Stimulated activated CD4-positive, alpha-beta T cell treated with anti-CD3 and anti-CD28 coated beads, Interleukin-1b, Interleukin-23, amount 100 ng/mL, for 4 hours (primary cell): ENCODE measurements around the gene NXPH4.
A peak's percentile ranks its signal among the peaks of the same experiment; 100 is the strongest.

Source experiments
- DNase-seq, 2 donors: peaks; one replicate each; pipeline ENCODE4 v3.0.0-alpha.2; 2020; ENCODE audit warnings: low read depth in 2 of 2

NXPH4 gene

DNA sequence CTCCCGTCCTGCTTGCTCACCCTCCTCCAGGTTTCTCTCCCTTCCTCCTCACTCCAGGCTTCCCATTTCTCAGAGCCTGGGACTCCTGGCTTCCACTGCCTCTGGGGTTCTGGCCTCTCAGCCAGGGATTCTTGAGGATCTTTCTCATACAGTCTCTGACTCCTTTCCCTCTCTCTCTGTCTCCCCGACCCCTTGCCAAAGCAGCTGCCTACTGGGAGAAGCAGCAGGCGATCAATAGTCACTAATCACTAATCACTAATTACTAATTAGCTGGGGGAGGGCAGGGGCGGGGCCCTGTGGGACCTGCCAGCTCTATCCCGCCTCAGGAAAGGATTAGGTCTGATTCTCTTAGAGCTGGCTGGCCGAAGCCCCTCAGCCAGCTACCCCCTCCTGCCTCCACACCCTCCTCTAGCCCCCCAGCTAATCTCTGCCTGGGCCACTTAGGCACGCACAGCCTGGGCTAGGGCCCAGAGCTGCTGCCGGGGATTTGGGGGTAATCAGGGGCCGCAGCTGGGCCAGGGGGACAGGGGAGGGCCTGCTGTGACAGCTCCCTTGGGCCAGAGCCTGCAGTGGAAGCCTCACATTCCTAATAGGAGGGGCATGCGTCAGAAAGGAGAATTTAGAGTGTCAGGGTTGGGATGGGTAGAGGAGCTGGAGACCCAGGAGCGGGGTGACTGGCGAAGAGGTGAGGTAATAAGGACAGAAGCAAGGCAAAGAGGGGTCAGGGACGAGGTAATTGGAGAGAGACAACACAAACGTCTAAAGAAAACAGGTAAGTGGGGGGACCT, 2.8 kb downstream of the NXPH4 start:
- DNase-seq, result no peak

DNA sequence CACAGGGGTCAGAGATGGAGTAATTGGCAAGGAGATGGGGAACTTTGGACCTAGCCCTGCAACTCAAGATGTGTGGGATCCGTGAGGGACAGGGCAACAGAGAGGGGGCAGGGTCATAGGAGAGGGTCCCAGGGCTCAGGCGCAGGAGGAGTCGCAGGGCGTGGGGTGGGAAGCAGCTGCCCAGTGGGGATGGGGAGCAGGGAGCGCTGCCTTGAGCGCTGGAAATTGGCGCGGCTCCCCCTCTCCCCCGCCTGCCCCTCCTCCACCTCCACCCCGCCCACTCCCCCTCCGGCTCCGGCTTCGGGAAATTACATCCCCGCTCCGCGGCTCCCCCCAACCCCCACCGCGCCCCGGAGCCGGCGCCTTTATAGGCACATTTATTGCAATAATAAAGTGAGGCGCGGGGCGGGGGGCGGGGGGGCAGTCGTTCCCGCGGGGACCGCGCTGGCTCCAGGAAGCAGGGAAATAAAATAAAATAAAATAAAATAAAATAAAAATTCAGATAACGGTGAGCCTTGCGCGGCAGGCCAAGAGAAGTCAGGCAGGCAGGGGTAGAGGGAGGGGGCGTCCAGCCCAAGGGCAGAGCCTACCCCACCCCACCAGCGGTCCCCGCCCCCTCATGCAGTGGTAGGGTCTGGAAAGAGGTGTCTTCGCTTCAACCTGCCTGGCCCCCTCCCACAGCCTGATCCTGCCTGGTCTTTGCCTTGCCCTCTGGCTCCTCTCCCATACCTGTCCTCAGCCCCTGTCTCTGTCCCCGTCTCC, 3.6 kb downstream of the NXPH4 start:
- no peak for DNase-seq

DNA sequence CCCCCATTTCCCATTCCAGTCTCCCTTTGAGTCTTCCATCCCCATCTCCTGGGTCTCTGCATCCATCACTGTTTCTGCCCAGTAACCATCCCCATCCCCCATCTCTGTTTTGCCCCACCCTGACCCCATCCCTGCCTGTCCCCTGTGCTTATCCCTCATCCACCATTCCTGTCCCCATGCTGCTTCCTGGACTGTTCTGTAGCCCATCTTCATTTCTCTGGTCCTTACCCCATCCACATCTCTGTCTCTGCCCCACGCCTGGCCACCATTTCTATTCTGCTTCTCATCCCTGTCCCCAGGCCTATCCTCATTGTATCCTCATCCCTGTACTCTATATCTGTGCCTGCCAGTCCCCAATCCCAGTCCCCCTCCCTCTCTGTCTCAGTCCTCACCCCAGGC, 4.2 kb downstream of the NXPH4 start:
- DNase-seq, result no peak

DNA sequence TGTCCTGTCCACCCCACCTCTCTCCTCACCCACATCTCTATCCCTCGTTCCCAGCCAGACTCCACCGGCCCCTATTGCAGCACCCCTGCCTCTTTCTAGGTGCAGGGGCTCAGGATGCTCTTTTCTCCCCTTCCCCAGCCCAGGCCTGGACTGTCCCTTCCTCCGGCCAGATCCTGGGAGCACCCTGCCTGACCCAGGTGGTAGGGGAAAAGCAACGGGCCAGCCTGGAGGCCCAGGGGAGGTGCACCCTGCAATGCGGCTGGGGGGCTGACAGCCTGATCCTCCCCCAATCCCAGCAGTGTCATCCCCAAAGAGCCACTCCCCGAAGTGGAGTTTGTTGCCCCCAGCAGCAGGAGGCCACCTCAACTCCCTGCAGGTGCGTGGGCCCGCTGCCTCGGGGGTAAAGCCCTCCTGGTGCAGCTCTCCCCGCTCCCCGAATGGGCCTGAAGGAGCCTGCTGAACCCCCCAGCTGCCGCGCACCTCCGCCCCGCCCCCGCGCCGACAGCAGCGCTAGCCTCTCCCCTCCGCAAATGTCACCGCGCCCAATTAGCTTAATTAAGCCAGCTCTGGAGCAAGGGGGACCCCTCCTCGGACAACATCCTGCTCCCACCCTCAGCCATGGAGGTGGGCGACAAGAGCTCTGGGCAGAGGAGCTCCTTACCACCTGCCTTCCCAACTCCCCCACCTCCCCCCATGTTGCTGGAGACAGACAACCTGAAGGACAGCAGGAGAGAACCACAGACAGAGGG, 4.7 kb downstream of the NXPH4 start:
- no peak for DNase-seq

DNA sequence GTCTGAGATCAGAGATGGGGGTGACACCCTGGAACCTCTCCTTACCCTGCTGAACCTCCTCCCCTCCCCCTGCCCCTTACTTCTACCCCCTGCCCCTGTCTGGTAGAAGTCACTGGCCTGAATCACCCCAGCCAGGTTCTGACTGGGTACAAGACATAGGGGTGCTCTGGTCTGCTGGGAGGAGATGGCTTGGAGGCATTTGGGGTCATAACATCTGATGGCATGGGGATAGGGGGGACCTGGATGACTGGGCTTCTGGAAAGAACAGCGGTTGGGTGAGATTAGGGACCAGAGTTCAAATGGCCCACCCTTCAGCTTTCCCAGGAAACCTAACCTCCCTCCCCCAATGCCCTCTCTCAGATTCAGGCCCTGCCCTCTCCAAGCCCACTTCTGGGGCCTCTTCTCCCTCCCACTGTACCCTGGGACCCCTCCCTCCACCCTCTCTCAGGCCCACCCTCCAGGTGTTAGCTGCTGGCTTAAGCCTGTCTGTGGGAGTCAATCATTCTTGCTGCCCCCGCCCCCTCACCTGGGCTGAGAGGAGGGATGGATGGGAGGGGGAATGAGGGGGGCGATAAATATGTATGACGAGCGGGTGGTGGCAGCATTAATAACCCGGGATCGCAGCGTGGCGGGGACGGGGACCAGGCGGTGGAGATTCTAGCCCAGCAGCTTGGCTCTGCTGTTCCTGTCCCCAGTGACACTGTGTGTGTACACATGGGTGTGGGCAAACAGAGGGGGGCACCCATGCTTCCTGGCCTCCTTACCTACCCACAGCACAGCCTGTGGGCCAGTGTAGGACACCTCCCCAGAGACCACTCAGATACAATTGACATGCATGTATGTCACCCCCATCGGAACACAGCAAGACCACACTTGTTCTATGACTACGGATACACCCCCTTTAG, 5.9 kb downstream of the NXPH4 start:
- no peak for DNase-seq

DNA sequence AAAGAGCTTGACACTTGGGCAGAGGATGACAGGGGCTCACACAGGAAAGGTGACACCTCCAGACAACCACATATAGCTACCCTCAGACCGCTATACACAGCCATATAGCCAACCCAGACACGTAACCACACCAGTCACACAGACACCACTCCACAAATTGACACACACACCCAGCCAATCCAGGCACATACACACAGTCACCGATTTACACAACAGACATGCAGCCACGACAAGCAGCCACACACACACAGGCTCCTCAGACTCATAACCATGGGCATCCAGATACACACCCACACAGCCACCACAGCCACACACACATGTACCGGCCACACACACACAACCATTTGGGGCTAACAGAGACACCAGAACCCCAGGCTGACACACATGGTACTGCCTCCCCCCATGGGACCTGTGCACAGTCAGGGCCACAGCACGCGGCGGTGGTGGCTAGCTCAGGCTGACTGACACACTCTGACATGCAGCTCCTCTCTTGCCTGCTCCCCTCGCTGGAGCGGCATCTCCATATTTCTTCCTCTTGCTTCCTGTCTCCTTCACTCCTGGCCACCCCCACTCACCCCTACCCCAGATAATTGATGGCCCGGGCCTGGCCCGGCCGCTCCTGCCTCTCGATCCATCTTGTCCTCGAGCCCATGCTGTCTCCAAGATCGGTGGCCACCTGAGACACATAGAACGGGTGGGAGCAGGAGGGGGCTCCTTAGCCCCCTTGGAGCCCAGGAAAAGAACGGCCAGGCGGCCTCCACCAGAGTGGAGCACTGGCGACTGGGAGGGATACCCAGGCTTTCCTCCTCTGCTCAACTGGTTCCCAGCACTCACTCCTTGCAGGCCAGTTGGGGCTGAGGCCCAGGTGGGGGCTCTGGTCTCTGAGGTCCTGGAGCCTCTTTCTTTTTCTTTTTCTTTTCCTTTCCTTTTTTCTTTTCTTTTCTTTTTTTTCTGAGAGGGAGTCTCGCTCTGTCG, 6.9 kb downstream of the NXPH4 start:
- DNase-seq, result no peak

DNA sequence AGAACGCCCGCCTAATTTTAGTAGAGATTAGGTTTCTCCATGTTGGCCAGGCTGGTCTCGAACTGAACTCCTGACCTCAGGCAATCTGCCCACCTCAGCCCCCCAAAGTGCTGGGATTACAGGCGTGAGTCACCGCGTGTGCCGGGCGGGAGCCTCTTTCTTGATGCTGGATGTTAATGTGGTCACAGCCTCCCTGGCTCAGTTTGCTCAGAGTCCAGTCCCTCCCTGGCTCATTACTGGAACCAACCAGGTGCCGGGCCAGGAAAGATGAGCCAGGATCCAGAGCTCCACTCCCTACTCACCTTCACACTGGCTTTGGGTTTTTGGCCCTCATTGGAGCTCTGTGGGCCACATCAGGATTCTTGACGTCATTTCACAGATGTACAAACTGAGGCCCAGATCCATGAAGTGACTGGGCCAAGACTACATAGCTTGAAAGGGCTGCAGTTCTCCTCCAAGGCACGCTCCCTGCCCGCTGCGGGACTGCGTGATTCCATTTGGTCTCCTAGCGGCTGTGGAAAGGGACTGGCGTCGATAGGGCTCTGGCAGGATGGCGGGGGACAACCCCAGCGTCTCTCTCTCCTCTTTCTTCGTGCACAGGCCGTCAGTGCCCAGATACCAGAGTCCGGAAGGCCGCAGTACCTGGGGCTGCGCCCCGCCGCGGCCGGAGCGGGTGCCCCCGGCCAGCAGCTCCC, 7.8 kb downstream of the NXPH4 start:
- no peak for DNase-seq

DNA sequence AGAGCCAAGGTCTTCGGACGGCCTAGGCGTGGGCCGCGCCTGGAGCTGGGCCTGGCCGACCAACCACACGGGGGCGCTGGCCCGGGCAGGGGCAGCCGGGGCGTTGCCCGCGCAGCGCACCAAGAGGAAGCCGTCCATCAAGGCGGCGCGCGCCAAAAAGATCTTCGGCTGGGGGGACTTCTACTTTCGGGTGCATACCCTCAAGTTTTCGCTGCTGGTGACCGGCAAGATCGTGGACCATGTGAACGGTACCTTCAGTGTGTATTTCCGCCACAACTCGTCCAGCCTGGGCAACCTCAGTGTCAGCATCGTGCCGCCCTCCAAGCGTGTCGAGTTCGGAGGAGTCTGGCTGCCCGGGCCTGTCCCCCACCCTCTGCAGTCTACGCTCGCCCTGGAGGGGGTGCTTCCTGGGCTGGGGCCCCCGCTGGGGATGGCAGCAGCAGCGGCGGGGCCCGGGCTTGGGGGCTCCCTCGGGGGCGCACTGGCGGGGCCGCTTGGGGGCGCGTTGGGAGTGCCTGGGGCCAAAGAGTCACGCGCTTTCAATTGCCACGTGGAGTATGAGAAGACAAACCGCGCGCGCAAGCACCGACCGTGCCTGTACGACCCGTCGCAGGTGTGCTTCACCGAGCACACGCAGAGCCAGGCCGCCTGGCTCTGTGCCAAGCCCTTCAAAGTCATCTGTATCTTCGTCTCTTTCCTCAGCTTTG, 8.5 kb downstream of the NXPH4 start:
- DNase-seq, result peak in 1 of 2 donors; percentile 51

DNA sequence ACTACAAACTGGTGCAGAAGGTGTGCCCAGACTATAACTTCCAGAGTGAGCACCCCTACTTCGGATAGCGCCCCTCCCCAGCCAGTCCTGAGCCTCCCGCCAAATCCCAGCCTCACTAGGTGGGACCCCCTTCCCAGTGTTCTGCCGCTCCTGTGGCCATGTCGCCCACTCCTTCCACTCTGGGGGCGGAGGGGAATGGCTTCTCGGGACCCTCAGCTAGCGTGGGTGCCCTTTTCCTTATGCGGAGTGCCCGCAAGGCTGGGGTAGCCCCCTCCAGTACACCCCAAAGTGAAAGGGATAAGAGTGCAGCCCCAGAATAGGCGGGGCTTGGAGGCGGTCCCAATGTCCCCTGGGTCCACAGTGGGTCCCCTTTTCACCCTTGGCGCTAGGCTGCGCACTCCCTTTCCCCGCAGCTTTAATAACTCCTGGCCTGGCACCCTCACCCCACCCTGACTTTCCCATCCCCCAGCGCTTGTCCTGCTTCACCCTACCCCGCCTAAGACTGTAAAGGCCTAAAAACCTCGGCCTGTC, 9.2 kb downstream of the NXPH4 start:
- DNase-seq, result no peak

DNA sequence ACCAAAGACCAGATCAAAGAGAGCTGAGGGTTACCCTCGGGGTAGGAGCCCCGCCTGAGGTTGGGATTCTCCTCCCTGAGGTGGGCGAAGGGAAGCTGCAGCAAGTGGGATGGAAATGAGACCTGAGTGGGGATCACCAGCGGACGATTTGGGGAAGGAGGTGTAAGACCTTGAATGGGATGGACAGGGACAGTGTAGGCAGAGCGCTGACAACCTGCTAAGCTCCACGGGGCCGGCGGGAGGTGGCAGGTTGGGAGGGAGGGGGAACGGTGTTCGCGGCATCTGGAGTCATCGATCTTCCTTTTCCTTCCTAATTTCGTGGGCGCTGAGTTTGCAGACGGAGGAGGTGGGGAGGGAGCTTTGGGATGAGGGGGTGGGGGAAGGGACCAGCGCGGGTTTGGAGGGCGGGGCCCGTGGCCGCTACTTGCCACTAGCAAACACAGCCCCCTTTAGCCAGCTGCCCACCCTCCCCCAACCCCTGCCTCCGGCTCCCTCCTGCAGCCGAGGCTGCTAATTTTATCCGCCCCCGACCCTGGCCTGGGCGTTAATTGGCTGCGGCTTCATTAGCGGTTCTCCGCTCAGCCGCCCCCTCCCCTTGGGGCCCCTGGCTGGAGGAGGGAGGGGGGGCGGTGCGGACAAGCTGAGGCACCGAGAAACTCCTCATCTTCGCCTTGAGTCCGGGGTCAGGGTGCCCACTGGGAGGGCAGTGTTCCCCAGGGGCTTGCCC, 10.2 kb downstream of the NXPH4 start:
- DNase-seq, result no peak

DNA sequence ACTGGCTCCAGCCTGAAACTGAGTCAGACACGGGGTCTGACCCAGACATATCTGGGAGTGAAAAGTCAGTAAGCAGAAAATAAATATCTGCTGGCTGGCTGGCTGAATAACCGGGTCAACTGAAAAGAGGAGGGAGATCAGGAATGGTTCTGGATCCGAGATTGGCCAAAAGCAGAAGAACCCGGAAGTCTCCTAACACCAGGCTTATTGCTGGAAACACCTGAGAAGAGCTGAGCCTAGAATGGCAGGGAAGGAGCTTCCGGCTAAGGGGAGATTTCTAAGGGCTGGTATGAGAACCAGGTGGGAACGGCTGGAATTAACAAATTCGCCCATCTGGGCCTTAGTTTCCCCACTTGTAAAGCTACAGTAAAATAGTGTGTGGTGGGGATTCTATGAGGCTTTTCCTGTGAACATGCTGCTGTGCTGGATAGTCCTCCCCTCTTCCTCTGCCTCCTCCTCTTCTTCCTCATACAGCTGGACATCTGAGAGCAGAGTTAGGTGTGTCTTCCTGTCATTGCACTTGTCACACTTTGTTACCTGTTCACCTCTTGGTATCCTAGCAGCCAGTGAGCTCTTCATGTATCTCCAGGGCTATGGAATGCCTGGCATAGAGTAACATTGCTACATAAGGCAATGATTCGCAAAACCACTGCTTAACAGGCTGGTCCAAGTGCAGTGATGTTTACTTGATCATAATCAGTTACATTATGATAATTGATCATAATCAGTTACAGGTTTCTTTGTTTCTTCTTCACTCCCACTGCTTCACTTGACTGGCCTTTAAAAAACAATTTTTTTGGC, 10.9 kb downstream of the NXPH4 start:
- DNase-seq, result no peak

DNA sequence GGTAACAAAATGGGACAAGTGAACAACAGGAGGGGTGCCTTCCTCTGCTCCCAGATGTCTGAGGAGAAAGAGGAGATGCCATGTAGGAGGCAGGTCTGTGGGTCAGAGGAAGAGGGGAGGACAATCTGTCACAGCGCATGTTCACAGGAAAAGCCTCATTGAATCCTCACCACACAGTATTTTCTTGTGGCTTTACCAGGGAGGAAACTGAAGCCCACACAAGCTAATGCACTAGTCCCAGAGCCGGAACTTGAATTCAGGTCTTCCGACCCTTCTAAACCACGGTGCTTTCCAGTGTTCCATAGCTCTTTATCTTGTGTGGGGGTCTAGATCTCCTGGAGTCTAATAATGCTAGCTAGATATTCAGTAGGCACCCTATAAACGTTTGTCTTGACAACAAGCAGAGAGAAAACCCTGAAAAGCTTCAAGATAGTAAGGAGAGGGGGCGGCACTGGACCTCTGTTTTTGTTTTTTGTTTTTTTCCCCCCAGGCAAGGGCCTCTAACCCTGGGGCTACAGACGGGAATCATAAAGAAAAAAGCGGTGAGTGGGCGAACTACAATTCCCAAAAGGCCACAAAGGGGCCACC, 12.5 kb downstream of the NXPH4 start:
- no peak for DNase-seq

DNA sequence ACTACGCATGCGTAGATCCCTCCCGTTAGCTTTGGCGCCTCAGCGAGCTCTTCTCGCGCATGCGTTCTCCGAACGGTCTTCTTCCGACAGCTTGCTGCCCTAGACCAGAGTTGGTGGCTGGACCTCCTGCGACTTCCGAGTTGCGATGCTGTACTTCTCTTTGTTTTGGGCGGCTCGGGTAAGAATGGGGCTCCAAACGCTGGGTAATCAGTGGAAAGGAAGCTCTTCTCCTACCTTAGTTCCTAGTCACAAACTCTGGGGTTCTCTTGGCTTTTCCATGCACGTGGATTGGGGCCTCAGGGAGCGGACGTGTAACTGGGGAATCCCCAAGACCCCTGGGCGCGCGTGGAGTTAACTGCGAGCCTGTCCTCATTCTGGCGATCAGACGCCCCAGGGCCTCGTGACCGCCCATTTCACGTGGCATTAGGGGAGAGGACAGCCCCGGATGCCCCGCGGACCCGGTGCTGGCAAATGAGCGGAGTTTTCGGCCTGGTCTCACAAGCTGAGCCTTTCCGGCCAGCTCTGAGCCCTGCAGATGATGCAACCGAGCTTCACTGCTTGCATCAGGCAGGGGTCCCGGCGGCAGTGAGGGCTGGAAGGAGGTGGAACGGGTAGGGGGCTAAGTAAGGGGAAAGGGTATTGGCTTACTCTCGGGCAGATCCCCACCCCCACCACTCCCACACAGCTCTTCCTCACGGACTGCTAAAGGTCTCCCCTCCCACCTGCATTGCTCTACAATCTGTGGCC, 13.2 kb downstream of the NXPH4 start, which contains the start of gene SHMT2:
TSS of gene SHMT2 (plus strand) at position 78 of the 747 bp plus-strand sequence. CDS start at position 146, 68 bp downstream.
- peak; percentile 85 to 91 for DNase-seq

DNA sequence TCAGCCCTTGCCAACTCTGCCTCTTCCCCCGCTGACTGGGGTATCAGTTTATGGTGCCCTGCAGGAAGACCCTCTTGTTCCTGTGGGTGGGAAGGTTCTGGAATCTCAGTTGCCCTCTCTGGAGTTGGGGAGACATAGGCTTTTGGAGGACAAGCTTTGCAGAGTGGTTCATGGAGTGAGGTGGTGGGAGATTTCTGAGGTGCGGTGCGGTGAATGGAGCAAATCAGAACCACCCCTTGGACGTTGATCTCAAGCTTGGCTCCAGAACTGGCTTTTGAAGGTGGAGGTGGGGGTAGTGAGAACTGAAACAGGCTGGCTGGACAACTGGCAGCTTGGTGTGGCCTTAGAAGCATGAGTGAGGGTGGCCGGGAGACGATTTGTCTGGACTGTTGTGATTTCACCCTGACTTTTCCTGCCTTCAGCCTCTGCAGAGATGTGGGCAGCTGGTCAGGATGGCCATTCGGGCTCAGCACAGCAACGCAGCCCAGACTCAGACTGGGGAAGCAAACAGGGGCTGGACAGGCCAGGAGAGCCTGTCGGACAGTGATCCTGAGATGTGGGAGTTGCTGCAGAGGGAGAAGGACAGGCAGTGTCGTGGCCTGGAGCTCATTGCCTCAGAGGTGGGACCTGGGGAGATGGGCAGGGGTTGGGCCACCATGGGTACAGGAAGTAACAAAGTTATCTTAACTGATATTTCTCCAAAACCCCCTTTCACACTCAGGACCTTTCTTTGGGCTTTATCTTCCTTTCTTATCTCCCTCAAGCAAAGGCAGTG, 14.0 kb downstream of the NXPH4 start:
- DNase-seq, result no peak
